GM21737 (cell line): ENCODE measurements around the gene VSX2.
"Not testable (repeated sequence)": the region's sequence is repeated elsewhere in the genome, so short reads cannot be mapped to it uniquely, and the experiment has no call there.

ENCODE experiments used
- ATAC-seq: cut with Tn5 transposase; IDR thresholded peaks from one replicate; pipeline ENCODE4 v1.9.1; 2021; ENCODE audit warnings: mild to moderate bottlenecking, moderate library complexity; ENCODE audit not compliant: unreplicated experiment

VSX2 gene

GRCh38 chr14:74258764-74259035 is 19.5 kb downstream of the VSX2 start:
- ATAC-seq, result no peak

- no peak for ATAC-seq
Measured at GRCh38 chr14:74259513-74259912, 20.3 kb downstream of the VSX2 start.

GRCh38 chr14:74260525-74261233 is 21.4 kb downstream of the VSX2 start:
- ATAC-seq, result no peak

- ATAC-seq, result no peak
Measured at GRCh38 chr14:74261288-74261687, 22.0 kb downstream of the VSX2 start.

- ATAC-seq, result no peak
Measured at GRCh38 chr14:74262076-74262475, 22.8 kb downstream of the VSX2 start.

GRCh38 chr14:74263181-74263580 is 23.9 kb downstream of the VSX2 start:
- ATAC-seq, result no peak

GRCh38 chr14:74263921-74264320 is 24.7 kb downstream of the VSX2 start:
- ATAC-seq, result no peak

- no peak for ATAC-seq
Measured at GRCh38 chr14:74265301-74265965, 26.2 kb downstream of the VSX2 start.

GRCh38 chr14:74267588-74267987 is 28.3 kb downstream of the VSX2 start:
- no peak for ATAC-seq

GRCh38 chr14:74270382-74271177 is 31.3 kb downstream of the VSX2 start:
- ATAC-seq, result not testable (repeated sequence)

- ATAC-seq, result no peak
Measured at GRCh38 chr14:74271365-74271764, 32.1 kb downstream of the VSX2 start.

- no peak for ATAC-seq
Measured at GRCh38 chr14:74275241-74275841, 36.1 kb downstream of the VSX2 start.

- no peak for ATAC-seq
Measured at GRCh38 chr14:74278080-74278479, 38.8 kb downstream of the VSX2 start.

- ATAC-seq, result no peak
Measured at GRCh38 chr14:74281069-74281468, 41.8 kb downstream of the VSX2 start.

GRCh38 chr14:74286736-74287135 is 47.5 kb downstream of the VSX2 start:
- no peak for ATAC-seq

- ATAC-seq, result no peak
Measured at GRCh38 chr14:74289801-74290200, 50.6 kb downstream of the VSX2 start.

- no peak for ATAC-seq
Measured at GRCh38 chr14:74290415-74290814, 51.2 kb downstream of the VSX2 start.

- ATAC-seq, result no peak
Measured at GRCh38 chr14:74292061-74292460, 52.8 kb downstream of the VSX2 start.

GRCh38 chr14:74293606-74294005 is 54.4 kb downstream of the VSX2 start:
- no peak for ATAC-seq

GRCh38 chr14:74296037-74296467 is 56.8 kb downstream of the VSX2 start:
- no peak for ATAC-seq

- no peak for ATAC-seq
Measured at GRCh38 chr14:74297986-74298385, 58.7 kb downstream of the VSX2 start.
